Measurements from ENCODE around the gene RNF113A.

GRCh38 chrX:119895843-119896326 is 24.4 kb upstream of the RNF113A start, which contains the start of gene AKAP14:
- no peak for TF ChIP-seq POLR2A (IDR thresholded peaks at IDR 0.05; ENCODE audit: low read depth)
- no peak for TF ChIP-seq POLR2AphosphoS5 (IDR thresholded peaks at IDR 0.05)
- no peak for TF ChIP-seq CTCF (IDR thresholded peaks at IDR 0.05)
